MCF 10A (cell line): ENCODE measurements around the gene EIF3J. TPM values are rescaled to one million over a fixed set of nuclear protein-coding genes. Genes with fewer than 3 reads are reported as not detected.
"Not testable (repeated sequence)": the region's sequence is repeated elsewhere in the genome, so short reads cannot be mapped to it uniquely, and the experiment has no call there.

Source experiments
- BruUV-seq: library from RNA; stranded (reverse); fragments of 400-500 nt; replicated peaks from 2 replicates; lab custom pipeline; 2021; lab: Mats Ljungman, UMichigan
- CTCF ChIA-PET: fragments of 300-600 bp; sonication (Branson Sonifier 250); formaldehyde crosslinking; extraction: SDS; loops from one replicate; lab custom pipeline; 2021; ENCODE audit warnings: antibody characterized with exemption, inconsistent platforms; lab: Yijun Ruan, JAX
- POLR2A ChIA-PET: fragments of 300-600, 350-650 bp; sonication (Branson Sonifier 250); formaldehyde crosslinking; extraction: SDS; loops from one replicate; lab custom pipeline; 2020; ENCODE audit warnings: antibody characterized with exemption, inconsistent platforms; lab: Yijun Ruan, JAX
- DNase-seq: peaks from one replicate; pipeline ENCODE4 v3.0.0-alpha.2; 2018; ENCODE audit not compliant: unreplicated experiment
- H3K27ac Mint-ChIP-seq: one replicate; pipeline ENCODE4 v1.8.0; 2022; ENCODE audit warnings: mild to moderate bottlenecking, low read depth, mixed read lengths; ENCODE audit not compliant: unreplicated experiment
- H3K27me3 Mint-ChIP-seq: one replicate; pipeline ENCODE4 v1.8.0; 2022; ENCODE audit warnings: mixed read lengths; ENCODE audit not compliant: insufficient read depth, unreplicated experiment
- H3K36me3 Mint-ChIP-seq: one replicate; pipeline ENCODE4 v1.8.0; 2022; ENCODE audit warnings: mild to moderate bottlenecking, moderate library complexity, mixed read lengths; ENCODE audit not compliant: insufficient read depth, unreplicated experiment
- H3K4me1 Mint-ChIP-seq: one replicate; pipeline ENCODE4 v1.8.0; 2022; ENCODE audit warnings: mixed read lengths; ENCODE audit not compliant: insufficient read depth, unreplicated experiment
- H3K4me3 Mint-ChIP-seq: one replicate; pipeline ENCODE4 v1.8.0; 2022; ENCODE audit warnings: mild to moderate bottlenecking, moderate library complexity, mixed read lengths; ENCODE audit not compliant: unreplicated experiment
- H3K9me3 Mint-ChIP-seq: one replicate; pipeline ENCODE4 v1.8.0; 2022; ENCODE audit warnings: mixed read lengths; ENCODE audit not compliant: unreplicated experiment
- CTCF ChIP-seq: fragments of 200-600 bp; IDR thresholded peaks from one replicate; pipeline ENCODE4 v1.8.0; 2022; ENCODE audit warnings: antibody characterized with exemption, mild to moderate bottlenecking; ENCODE audit not compliant: unreplicated experiment
- intact Hi-C: fragments of 100-400 bp; cut with micrococcal nuclease; formaldehyde crosslinking; loops from 2 replicates; pipeline ENCODE4 v1.14.1; 2022
- total RNA-seq: library from RNA; stranded (reverse); gene quantifications from 2 replicates; pipeline ENCODE4 v1.2.3, GENCODE V29; 2022

Gene EIF3J
- total RNA-seq, 1 experiment from 2014 or later: 213 TPM

DNA sequence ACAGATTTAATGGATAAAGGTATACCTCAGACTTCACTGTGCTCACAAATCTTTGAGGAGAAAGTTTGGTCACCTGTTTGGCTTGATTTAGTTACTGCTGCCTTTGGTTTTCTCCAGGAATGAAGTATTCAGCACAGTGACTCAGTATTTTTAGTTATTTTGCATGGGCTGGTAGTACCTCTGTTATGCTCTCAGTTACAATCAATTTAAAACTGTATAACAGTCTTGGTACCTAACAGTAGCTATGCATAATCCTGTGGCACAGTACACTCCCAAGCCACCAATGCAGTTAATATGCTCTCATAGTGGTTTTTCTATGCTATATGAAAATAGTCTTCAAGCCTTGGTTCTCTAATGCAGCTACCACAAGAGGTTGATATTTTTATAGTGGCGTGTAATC lies 11.9 kb upstream of the EIF3J start:
- Mint-ChIP-seq H3K27ac (no peak overlapping the region), H3K4me1 (no peaks in the 10 kb centered on the region), H3K36me3 (peaks cover 65% of the 10 kb centered on the region), H3K4me3 (no peak overlapping the region), H3K9me3 (no peaks in the 10 kb centered on the region), H3K27me3 (no peaks in the 10 kb centered on the region)
- no peak for TF ChIP-seq CTCF
- no peak for DNase-seq
- BruUV-seq: TSS peak; percentile 14
- intact Hi-C loops: no loop called here
- ChIA-PET POLR2A (interaction anchor here (0.9 kb wide), 1 partner anchor 13 kb away, joined by 3 read pairs; no protein-coding TSS in a partner anchor), CTCF (no interaction called here)

DNA sequence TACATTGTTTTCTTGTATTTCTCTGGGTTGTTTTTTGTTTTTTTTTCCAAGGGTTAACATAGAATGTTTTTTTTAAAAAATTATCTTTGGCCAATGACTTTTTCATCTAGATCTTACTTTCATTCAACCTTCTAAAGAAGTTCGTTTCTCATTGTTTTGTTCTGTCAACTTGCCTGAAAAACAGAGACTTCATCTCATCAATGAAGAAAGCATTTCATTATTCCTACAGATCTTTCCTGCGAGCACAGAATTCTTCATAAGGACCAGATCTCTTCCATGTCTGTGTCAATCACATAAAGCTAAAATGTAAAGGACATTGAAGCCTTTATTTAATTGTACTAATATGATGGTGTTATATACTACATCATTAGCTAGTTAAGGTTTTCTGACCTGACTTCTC lies 9.7 kb upstream of the EIF3J start:
- no peaks in the 10 kb centered on the region for H3K27me3 Mint-ChIP-seq

GRCh38 chr15:44529864-44530604 lies 6.9 kb upstream of the EIF3J start:
- H3K27ac Mint-ChIP-seq: no peak overlapping the region
- peaks cover 3% of the 10 kb centered on the region for H3K4me1 Mint-ChIP-seq
- peaks cover 50% of the 10 kb centered on the region for H3K36me3 Mint-ChIP-seq
- intact Hi-C loops: no loop called here
- no peaks in the 10 kb centered on the region for H3K27me3 Mint-ChIP-seq
- POLR2A ChIA-PET: interaction anchor here (0.7 to 1.7 kb wide), 3 partner anchors 9 to 240 kb away, joined by 3 to 4 read pairs (median 3); no protein-coding TSS in a partner anchor
- TSS peak; percentile 20 for BruUV-seq
- H3K9me3 Mint-ChIP-seq: no peaks in the 10 kb centered on the region
- H3K4me3 Mint-ChIP-seq: no peak overlapping the region
- no peak for TF ChIP-seq CTCF
- CTCF ChIA-PET: interaction anchor here (2.6 kb wide), 1 partner anchor 29 kb away, joined by 9 read pairs; no protein-coding TSS in a partner anchor
- no peak for DNase-seq

More for the DNA sequence above, 9.7 kb upstream of the EIF3J start:
- peaks cover 56% of the 10 kb centered on the region for H3K36me3 Mint-ChIP-seq
- H3K9me3 Mint-ChIP-seq: no peaks in the 10 kb centered on the region
- BruUV-seq: no TSS peak
- ChIA-PET POLR2A (interaction anchor here (2.6 kb wide), 1 partner anchor 9 kb away, joined by 14 read pairs; the partner anchor contains the start of gene EIF3J), CTCF (interaction anchor here (0.5 kb wide), 1 partner anchor 319 kb away, joined by 3 read pairs; no protein-coding TSS in a partner anchor)
- no peak overlapping the region for H3K27ac Mint-ChIP-seq
- TF ChIP-seq CTCF: no peak
- no peak for DNase-seq
- H3K4me3 Mint-ChIP-seq: no peak overlapping the region
- no peaks in the 10 kb centered on the region for H3K4me1 Mint-ChIP-seq
- intact Hi-C loops: no loop called here

- no peak for DNase-seq
- Mint-ChIP-seq H3K36me3 (peaks cover 44% of the 10 kb centered on the region), H3K9me3 (no peaks in the 10 kb centered on the region), H3K27me3 (no peaks in the 10 kb centered on the region), H3K4me3 (no peak overlapping the region), H3K4me1 (peaks cover 7% of the 10 kb centered on the region), H3K27ac (no peak overlapping the region)
- ChIA-PET CTCF (interaction anchor here (2.6 kb wide), 1 partner anchor 29 kb away, joined by 9 read pairs; no protein-coding TSS in a partner anchor), POLR2A (interaction anchor here (0.5 to 1.7 kb wide), 3 partner anchors 10 to 241 kb away, joined by 3 to 4 read pairs (median 3); no protein-coding TSS in a partner anchor)
- TF ChIP-seq CTCF: no peak
- BruUV-seq: no TSS peak
- intact Hi-C loops: no loop called here
Measured at GRCh38 chr15:44530653-44531052, 6.3 kb upstream of the EIF3J start.

GRCh38 chr15:44532275-44532674 lies 4.7 kb upstream of the EIF3J start:
- H3K4me3 Mint-ChIP-seq, H3K27ac Mint-ChIP-seq, DNase-seq, H3K9me3 Mint-ChIP-seq, BruUV-seq, intact Hi-C loops, H3K27me3 Mint-ChIP-seq: not testable (repeated sequence)
- H3K36me3 Mint-ChIP-seq: peaks cover 44% of the 10 kb centered on the region
- peaks cover 11% of the 10 kb centered on the region for H3K4me1 Mint-ChIP-seq
- ChIA-PET POLR2A (interaction anchor here (0.6 kb wide), 2 partner anchors 105 to 234 kb away, joined by 3 to 4 read pairs; no protein-coding TSS in a partner anchor), CTCF (interaction anchor here (0.6 to 2.4 kb wide), 5 partner anchors 11 to 131 kb away, joined by 3 to 7 read pairs (median 3); no protein-coding TSS in a partner anchor)
